Measurements from ENCODE around the gene PTGIS. TPM values are rescaled to one million over a fixed set of nuclear protein-coding genes. Genes with fewer than 3 reads are reported as not detected.

The PTGIS gene
- total RNA-seq, 1 donor from 2014 or later = 12.2 TPM

DNA sequence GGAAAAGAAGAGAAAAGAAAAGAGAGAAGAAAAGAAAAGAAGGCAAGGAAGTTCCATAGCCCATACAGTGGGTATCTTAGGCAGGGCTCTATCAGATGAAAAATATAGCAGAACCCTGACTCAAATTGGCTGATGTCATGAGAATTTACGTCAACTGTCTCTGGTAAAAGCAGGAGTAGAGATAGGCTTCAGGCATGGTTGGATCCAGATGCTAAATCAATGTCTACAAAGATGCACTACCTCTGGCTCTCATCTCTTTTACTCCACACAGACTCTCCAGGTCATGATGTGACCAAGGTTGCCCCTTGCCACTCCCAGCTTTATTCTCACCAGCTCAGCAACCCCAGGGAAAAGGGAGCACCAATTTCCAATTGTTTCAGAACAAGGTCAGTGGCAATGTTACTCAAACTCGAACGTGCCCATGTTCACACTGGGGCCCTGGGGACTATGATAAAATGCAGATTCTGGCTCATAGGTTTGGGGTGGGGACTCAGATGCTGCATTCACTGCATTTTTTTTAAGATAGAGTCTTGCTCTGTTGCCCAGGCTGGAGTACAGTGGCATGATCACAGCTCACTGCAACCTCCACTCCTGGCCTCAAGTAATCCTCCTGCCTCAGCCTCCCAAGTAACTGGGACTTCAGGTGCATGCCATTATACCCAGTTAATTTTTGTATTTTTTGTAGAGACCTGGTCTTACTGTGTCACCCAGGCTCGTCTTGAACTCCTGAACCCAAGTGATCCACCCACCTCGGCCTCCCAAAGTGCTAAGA lies 33.4 kb upstream of the PTGIS start:
- DNase-seq (ENCODE audit: low spot score) = no peak
- Mint-ChIP-seq H3K27ac (ENCODE audit: unreplicated experiment) (no peak overlapping the region), H3K4me3 (ENCODE audit: unreplicated experiment) (no peak overlapping the region), H3K27me3 (ENCODE audit: unreplicated experiment) (peaks cover 3% of the 10 kb centered on the region), H3K4me1 (ENCODE audit: unreplicated experiment) (no peaks in the 10 kb centered on the region), H3K9me3 (ENCODE audit: unreplicated experiment) (no peaks in the 10 kb centered on the region), H3K36me3 (ENCODE audit: low read depth, unreplicated experiment) (no peaks in the 10 kb centered on the region)
- TF ChIP-seq, protein P1, sequence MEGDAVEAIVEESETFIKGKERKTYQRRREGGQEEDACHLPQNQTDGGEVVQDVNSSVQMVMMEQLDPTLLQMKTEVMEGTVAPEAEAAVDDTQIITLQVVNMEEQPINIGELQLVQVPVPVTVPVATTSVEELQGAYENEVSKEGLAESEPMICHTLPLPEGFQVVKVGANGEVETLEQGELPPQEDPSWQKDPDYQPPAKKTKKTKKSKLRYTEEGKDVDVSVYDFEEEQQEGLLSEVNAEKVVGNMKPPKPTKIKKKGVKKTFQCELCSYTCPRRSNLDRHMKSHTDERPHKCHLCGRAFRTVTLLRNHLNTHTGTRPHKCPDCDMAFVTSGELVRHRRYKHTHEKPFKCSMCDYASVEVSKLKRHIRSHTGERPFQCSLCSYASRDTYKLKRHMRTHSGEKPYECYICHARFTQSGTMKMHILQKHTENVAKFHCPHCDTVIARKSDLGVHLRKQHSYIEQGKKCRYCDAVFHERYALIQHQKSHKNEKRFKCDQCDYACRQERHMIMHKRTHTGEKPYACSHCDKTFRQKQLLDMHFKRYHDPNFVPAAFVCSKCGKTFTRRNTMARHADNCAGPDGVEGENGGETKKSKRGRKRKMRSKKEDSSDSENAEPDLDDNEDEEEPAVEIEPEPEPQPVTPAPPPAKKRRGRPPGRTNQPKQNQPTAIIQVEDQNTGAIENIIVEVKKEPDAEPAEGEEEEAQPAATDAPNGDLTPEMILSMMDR (IDR thresholded peaks at IDR 0.05; ENCODE audit: unreplicated experiment) = no peak

DNA sequence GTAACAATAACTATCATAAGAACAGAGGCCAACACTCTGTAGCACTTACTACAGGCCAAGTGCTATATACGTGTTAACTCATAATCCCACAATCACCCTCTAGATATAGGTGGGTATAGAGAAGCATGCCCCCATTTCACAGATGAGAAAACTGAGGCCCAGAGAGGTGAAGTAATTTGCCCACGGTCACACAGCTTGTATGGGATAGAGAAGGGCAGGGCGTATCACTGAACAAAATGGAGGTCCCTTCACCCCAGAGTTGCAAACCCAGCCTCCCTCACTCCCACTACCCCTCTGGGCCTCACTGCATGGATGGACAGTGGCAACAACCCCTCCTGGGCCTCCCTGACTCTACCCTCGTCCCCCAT lies 31.8 kb upstream of the PTGIS start:
- peaks cover 11% of the 10 kb centered on the region for H3K27me3 Mint-ChIP-seq (ENCODE audit: unreplicated experiment)
- H3K9me3 Mint-ChIP-seq (ENCODE audit: unreplicated experiment) = no peaks in the 10 kb centered on the region
- TF ChIP-seq, protein P1 (IDR thresholded peaks at IDR 0.05; ENCODE audit: unreplicated experiment) = no peak
- H3K36me3 Mint-ChIP-seq (ENCODE audit: low read depth, unreplicated experiment) = no peaks in the 10 kb centered on the region
- H3K4me3 Mint-ChIP-seq (ENCODE audit: unreplicated experiment) = no peak overlapping the region
- no peak overlapping the region for H3K27ac Mint-ChIP-seq (ENCODE audit: unreplicated experiment)
- H3K4me1 Mint-ChIP-seq (ENCODE audit: unreplicated experiment) = peaks cover 4% of the 10 kb centered on the region
- no peak for DNase-seq (ENCODE audit: low spot score)

DNA sequence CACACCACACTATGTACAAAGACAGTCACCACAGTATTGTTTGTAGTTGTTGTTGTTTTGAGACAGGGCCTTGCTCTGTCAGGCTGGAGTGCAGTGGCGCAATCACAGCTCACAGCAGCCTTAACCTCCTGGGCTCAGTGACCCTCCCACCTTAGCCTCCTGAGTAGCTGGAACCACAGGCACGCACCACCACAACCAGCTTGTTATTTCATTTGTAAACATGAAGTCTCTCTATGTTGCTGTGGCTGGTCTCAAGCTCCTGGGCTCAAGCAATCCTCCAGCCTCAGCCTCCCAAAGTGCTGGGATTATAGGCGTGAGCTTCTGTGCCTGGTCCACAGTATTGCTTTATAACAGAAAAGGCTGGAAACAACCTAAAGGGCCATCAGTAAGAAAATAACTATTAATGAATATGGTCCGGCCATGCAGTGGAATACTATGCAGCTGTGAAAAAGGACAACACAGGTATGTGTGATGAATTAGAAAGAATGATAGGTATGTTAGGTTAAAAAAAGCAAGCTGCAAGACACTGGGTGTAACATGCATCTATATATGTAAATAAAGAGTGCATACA lies 30.0 kb upstream of the PTGIS start:
- no peak for DNase-seq (ENCODE audit: low spot score)
- Mint-ChIP-seq H3K4me3 (ENCODE audit: unreplicated experiment) (no peak overlapping the region), H3K27ac (ENCODE audit: unreplicated experiment) (no peak overlapping the region), H3K36me3 (ENCODE audit: low read depth, unreplicated experiment) (no peaks in the 10 kb centered on the region), H3K4me1 (ENCODE audit: unreplicated experiment) (peaks cover 9% of the 10 kb centered on the region), H3K27me3 (ENCODE audit: unreplicated experiment) (peaks cover 11% of the 10 kb centered on the region), H3K9me3 (ENCODE audit: unreplicated experiment) (no peaks in the 10 kb centered on the region)
- TF ChIP-seq, protein P1 (IDR thresholded peaks at IDR 0.05; ENCODE audit: unreplicated experiment) = no peak

DNA sequence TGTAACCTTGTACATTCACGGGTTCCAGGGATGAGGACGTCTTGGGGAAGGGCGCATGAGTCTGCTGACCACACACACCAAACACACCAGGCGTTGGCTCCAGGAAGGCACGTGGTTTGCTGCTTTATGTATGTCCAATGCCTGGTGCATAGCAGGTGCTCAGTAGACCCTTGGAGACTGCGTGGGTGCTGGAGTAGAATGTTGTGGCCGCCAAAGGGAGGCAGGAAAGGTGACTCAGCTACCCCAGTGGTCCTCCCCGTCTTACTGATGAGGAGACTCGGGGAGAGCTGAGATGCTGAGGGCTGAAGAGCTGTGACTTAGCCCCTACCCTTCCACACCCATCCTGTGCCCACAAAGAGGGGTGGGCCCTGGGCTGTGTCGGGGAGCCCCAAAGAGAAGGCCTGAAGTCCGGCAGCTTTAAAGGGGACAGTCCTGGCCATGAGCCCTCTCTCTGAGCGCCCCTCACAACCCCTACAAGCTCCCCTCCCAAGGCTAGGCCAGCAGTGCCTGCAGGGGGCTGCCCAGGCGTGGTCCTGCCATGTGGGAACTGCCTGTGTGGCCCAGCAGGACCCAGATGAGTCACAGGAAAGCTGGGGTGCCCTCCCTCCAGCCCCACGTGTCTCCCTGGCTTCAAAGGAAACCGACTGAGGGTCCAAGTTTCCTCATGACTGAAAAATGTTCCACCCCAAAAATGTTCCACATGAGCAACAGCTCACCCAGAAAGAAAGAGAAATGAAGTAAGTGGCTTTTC lies 28.0 kb upstream of the PTGIS start:
- H3K27ac Mint-ChIP-seq (ENCODE audit: unreplicated experiment) = no peak overlapping the region
- TF ChIP-seq, protein P1 (IDR thresholded peaks at IDR 0.05; ENCODE audit: unreplicated experiment) = no peak

More for the DNA sequence above, 28.0 kb upstream of the PTGIS start:
- no peak overlapping the region for H3K4me3 Mint-ChIP-seq (ENCODE audit: unreplicated experiment)
- H3K9me3 Mint-ChIP-seq (ENCODE audit: unreplicated experiment) = no peaks in the 10 kb centered on the region
- H3K4me1 Mint-ChIP-seq (ENCODE audit: unreplicated experiment) = peaks cover 17% of the 10 kb centered on the region
- H3K36me3 Mint-ChIP-seq (ENCODE audit: low read depth, unreplicated experiment) = peaks cover 5% of the 10 kb centered on the region
- DNase-seq (ENCODE audit: low spot score) = no peak
- peaks cover 13% of the 10 kb centered on the region for H3K27me3 Mint-ChIP-seq (ENCODE audit: unreplicated experiment)
